GM06990 (cell line): ENCODE measurements around the gene VSIG10L.

Source experiments
- DNase-seq: peaks from one replicate; pipeline ENCODE4 v3.0.0-alpha.2; 2011; ENCODE audit not compliant: insufficient read length; ENCODE audit errors: extremely low read depth
- H3K27me3 ChIP-seq: replicated peaks from 2 replicates; pipeline ENCODE4 v1.6.0; 2011; ENCODE audit warnings: low read length; ENCODE audit not compliant: control insufficient read depth, insufficient read depth
- H3K36me3 ChIP-seq: 2 replicates; pipeline ENCODE4 v1.5.1; 2011; ENCODE audit warnings: low read length; ENCODE audit not compliant: control insufficient read depth, insufficient read depth
- H3K4me3 ChIP-seq: replicated peaks from 2 replicates; pipeline ENCODE4 v1.5.1; 2011; ENCODE audit warnings: low read depth, mild to moderate bottlenecking, control low read depth, low read length
- TF ChIP-seq, protein P1 (sequence below): IDR thresholded peaks from 2 replicates; pipeline ENCODE4 v1.5.1; 2011; ENCODE audit warnings: low read length, control low read depth, mild to moderate bottlenecking, inconsistent platforms; ENCODE audit not compliant: insufficient read depth, poor library complexity, severe bottlenecking

VSIG10L gene

DNA sequence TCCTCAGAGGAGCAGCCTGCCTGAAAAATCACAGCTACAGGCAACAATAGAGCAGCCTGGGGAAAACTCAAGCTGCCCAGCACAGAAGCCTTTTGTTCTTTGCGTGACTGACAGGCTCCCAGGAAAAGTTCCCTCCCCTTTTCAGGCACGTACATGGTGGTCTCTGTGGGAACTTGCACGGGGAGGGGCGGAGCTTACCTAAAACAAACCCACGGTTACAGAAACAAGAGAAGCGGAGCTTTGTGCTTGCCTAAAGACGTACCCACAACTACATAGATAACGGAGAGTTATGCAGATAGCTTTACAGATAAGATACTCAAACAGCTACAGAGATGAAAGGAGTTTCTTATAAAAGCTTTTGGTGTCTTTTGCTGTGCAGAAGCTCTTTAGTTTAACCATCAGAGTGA is 12.8 kb upstream of the VSIG10L start:
- no peak for DNase-seq
- H3K36me3 ChIP-seq = peaks cover 16% of the 10 kb centered on the region
- TF ChIP-seq, protein P1, sequence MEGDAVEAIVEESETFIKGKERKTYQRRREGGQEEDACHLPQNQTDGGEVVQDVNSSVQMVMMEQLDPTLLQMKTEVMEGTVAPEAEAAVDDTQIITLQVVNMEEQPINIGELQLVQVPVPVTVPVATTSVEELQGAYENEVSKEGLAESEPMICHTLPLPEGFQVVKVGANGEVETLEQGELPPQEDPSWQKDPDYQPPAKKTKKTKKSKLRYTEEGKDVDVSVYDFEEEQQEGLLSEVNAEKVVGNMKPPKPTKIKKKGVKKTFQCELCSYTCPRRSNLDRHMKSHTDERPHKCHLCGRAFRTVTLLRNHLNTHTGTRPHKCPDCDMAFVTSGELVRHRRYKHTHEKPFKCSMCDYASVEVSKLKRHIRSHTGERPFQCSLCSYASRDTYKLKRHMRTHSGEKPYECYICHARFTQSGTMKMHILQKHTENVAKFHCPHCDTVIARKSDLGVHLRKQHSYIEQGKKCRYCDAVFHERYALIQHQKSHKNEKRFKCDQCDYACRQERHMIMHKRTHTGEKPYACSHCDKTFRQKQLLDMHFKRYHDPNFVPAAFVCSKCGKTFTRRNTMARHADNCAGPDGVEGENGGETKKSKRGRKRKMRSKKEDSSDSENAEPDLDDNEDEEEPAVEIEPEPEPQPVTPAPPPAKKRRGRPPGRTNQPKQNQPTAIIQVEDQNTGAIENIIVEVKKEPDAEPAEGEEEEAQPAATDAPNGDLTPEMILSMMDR = no peak
- no peak overlapping the region for H3K4me3 ChIP-seq
- no peaks in the 10 kb centered on the region for H3K27me3 ChIP-seq

DNA sequence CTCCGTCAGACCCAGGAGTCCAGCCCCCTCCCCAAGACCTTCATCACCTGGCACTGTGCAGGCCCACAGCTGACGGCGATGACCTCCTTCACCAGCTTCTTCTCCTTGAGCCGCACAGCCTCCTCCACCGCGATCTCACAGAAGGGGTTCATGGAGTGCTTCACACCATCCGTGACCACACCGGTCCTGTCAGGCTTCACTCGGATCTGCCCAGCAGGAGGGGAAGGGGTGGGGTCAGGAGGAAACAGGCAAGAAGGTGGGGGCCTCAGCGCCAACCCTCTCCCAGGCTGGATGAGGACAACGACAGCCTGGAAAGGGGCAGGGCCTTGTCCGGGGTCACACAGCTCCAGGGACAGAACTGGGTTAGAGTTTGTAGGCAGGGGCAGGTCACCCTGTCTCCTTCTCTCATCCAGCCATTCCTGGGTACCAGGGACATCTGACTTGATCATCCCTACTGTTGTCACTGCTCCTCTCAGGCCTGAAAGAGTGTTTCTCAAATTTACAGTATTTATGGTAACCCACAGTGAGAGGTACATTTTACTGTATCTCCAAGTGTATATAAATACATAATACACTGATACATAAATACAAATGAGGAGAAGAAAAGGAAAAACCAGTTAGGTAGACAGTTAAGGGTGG is 12.3 kb upstream of the VSIG10L start:
- Histone ChIP-seq H3K4me3 (no peak overlapping the region), H3K36me3 (peaks cover 16% of the 10 kb centered on the region)

DNA sequence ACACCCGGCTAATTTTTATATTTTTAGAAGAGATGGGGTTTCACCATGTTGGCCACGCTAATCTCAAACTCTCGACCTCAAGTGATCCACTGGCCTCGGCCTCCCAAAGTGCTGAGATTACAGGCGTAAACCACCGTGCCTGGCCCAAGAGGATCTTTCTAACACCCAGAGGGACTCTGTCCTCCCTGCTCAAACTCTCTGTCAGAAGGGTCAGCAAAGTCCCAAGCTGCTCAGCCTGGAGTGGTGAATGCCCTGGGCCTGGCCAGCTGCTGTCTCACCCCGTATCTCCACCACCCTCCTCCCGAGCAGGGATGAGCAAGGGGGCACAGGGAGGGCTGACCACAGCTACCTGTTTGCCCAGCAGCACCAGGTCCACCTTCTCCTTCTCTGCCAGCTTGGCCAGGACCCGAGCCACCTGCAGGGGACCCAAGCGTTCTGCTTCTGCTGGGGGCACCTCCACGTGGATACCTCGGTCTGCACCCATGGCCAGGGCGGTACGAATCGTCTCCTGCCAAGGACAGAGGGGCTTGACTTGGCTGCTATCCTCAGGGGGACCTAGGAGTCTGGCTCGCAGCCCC is 10.9 kb upstream of the VSIG10L start:
- H3K36me3 ChIP-seq = peaks cover 16% of the 10 kb centered on the region
- no peak for DNase-seq
- H3K27me3 ChIP-seq = no peaks in the 10 kb centered on the region
- no peak overlapping the region for H3K4me3 ChIP-seq
- TF ChIP-seq, protein P1 = no peak

More for the DNA sequence above, 12.3 kb upstream of the VSIG10L start:
- no peaks in the 10 kb centered on the region for H3K27me3 ChIP-seq
- TF ChIP-seq, protein P1 = no peak
- DNase-seq = no peak

DNA sequence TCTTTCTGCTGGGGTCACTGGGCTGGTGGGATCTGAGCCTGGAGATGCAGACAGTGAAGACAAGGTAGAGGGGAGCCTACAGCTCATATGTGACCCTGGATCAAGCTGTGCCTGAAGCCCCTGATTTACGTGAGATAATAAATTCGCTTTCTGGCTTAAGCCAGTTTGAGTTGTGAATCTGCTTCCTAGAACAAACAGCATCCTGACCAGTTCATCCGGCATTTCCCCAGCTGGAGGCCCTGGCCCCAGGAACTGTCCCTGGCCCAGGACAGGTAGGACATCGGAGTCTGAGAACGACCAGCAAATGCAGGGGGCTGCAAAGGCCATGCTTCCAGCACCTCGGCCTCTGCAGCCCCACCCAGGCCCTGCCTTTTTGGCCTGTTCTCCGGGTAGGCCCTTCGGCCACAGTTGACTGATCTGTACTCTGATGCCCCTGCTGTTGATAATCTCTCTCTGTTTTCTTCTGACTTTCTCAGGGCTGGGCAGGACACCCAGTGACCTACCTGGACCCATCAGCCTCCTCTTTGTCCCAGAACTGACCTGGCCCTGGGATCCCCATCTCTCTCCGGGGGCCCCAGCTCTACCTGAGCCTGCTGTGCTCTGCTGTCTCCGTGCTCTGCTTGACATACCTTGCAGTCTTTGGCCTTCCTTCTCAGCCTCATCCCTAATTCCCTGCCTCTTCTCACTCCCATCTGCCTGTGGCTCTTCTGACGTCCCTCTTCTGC is 9.5 kb upstream of the VSIG10L start:
- H3K27me3 ChIP-seq = no peaks in the 10 kb centered on the region
- H3K36me3 ChIP-seq = peaks cover 21% of the 10 kb centered on the region
- H3K4me3 ChIP-seq = no peak overlapping the region
- TF ChIP-seq, protein P1 = no peak
- no peak for DNase-seq

DNA sequence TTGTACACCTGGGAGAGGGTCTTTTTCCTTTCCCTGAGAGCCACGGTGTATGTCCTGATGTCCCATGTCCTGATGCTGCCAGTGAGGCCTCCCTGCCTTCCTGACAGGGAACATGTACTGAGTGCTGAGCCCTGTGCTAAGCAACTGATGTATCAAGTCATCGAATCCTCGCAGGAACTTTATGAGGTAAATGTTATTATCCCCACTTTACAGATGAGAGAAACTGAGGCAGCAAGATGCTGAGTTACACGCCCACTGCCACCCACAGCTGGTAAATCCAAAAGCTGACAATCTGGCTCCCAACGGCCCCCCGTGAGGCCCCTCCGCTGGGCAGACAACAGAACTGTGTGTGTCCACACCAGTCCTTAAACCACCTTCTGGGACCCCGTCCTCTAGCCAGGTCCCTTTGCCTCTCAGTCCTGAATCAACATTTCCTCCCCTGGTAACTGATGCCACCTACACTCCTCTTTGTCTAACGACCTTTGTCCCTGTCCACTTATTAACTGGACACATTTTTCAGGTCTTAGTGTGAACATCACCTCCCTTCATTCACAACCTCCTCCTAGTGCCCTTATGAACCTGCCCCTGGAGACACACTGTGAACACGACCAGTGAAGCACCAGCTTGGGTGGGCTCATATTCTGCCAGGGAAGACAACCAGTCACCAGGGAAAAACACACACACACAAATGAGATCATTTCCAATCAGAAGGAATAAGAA is 5.4 kb upstream of the VSIG10L start:
- DNase-seq = no peak
- TF ChIP-seq, protein P1 = no peak
- Histone ChIP-seq H3K36me3 (peaks cover 22% of the 10 kb centered on the region), H3K4me3 (no peak overlapping the region), H3K27me3 (no peaks in the 10 kb centered on the region)
